Stimulated activated effector memory CD8-positive, alpha-beta T cell treated with anti-CD3 and anti-CD28 coated beads, Interleukin-12 subunit alpha, Interleukin-12 subunit beta, amount 100 ng/mL, for 72 hours (primary cell): ENCODE measurements around the gene CDK8.
"Not testable (repeated sequence)": the region's sequence is repeated elsewhere in the genome, so short reads cannot be mapped to it uniquely, and the experiment has no call there.

Source experiments
- ATAC-seq: fragments of 150-1000 bp; cut with Tn5 transposase; 2 replicates; pipeline ENCODE4 v1.10.0; 2021
- DNase-seq, 2 donors: peaks; one replicate each; pipeline ENCODE4 v3.0.0; 2021 to 2022; ENCODE audit warnings: low spot score in 2 of 2
- H3K27ac Mint-ChIP-seq: one replicate; pipeline ENCODE4 v1.8.0; 2022; ENCODE audit warnings: mild to moderate bottlenecking, mixed read lengths
- H3K36me3 Mint-ChIP-seq: one replicate; pipeline ENCODE4 v1.8.0; 2022; ENCODE audit warnings: mild to moderate bottlenecking, mixed read lengths
- H3K4me1 Mint-ChIP-seq: one replicate; pipeline ENCODE4 v1.8.0; 2022; ENCODE audit warnings: mixed read lengths
- H3K4me3 Mint-ChIP-seq: one replicate; pipeline ENCODE4 v1.8.0; 2022; ENCODE audit warnings: mild to moderate bottlenecking, mixed read lengths
- H3K9me3 Mint-ChIP-seq: one replicate; pipeline ENCODE4 v1.8.0; 2022; ENCODE audit warnings: mixed read lengths

CDK8 gene

GRCh38 chr13:26230703-26231102 is 23.2 kb upstream of the CDK8 start:
- H3K36me3 Mint-ChIP-seq, result no peaks in the 10 kb centered on the region
- ATAC-seq, result no peak
- no peak overlapping the region for H3K4me3 Mint-ChIP-seq
- H3K27ac Mint-ChIP-seq, result no peak overlapping the region
- H3K4me1 Mint-ChIP-seq, result no peaks in the 10 kb centered on the region
- no peaks in the 10 kb centered on the region for H3K9me3 Mint-ChIP-seq
- no peak for DNase-seq

GRCh38 chr13:26236296-26236695 is 17.6 kb upstream of the CDK8 start:
- ATAC-seq (no peak), DNase-seq (no peak)
- H3K36me3 Mint-ChIP-seq, result no peaks in the 10 kb centered on the region
- no peaks in the 10 kb centered on the region for H3K4me1 Mint-ChIP-seq
- no peaks in the 10 kb centered on the region for H3K9me3 Mint-ChIP-seq
- no peak overlapping the region for H3K4me3 Mint-ChIP-seq
- no peak overlapping the region for H3K27ac Mint-ChIP-seq

- ATAC-seq (no peak), DNase-seq (no peak)
- Mint-ChIP-seq H3K36me3 (no peaks in the 10 kb centered on the region), H3K27ac (no peak overlapping the region), H3K4me3 (no peak overlapping the region), H3K4me1 (no peaks in the 10 kb centered on the region), H3K9me3 (no peaks in the 10 kb centered on the region)
Measured at GRCh38 chr13:26246154-26246553, 7.8 kb upstream of the CDK8 start.

- DNase-seq (no peak), ATAC-seq (no peak)
- no peaks in the 10 kb centered on the region for H3K9me3 Mint-ChIP-seq
- no peaks in the 10 kb centered on the region for H3K4me1 Mint-ChIP-seq
- H3K27ac Mint-ChIP-seq, result no peak overlapping the region
- H3K4me3 Mint-ChIP-seq, result no peak overlapping the region
- H3K36me3 Mint-ChIP-seq, result no peaks in the 10 kb centered on the region
Measured at GRCh38 chr13:26247011-26247410, 6.9 kb upstream of the CDK8 start.

GRCh38 chr13:26247608-26248007 is 6.3 kb upstream of the CDK8 start:
- no peaks in the 10 kb centered on the region for H3K4me1 Mint-ChIP-seq
- H3K9me3 Mint-ChIP-seq, result no peaks in the 10 kb centered on the region
- H3K36me3 Mint-ChIP-seq, result no peaks in the 10 kb centered on the region
- DNase-seq (no peak), ATAC-seq (no peak)
- no peak overlapping the region for H3K4me3 Mint-ChIP-seq
- H3K27ac Mint-ChIP-seq, result no peak overlapping the region

- ATAC-seq (no peak), DNase-seq (no peak)
- H3K4me3 Mint-ChIP-seq, result no peak overlapping the region
- H3K9me3 Mint-ChIP-seq, result no peaks in the 10 kb centered on the region
- no peaks in the 10 kb centered on the region for H3K36me3 Mint-ChIP-seq
- H3K4me1 Mint-ChIP-seq, result peaks cover 6% of the 10 kb centered on the region
- H3K27ac Mint-ChIP-seq, result no peak overlapping the region
Measured at GRCh38 chr13:26249551-26249950, 4.4 kb upstream of the CDK8 start.

GRCh38 chr13:26252006-26252405 is 1.9 kb upstream of the CDK8 start:
- H3K4me1 Mint-ChIP-seq, result peaks cover 12% of the 10 kb centered on the region
- H3K36me3 Mint-ChIP-seq, H3K9me3 Mint-ChIP-seq, DNase-seq, ATAC-seq, H3K27ac Mint-ChIP-seq, H3K4me3 Mint-ChIP-seq: not testable (repeated sequence)

GRCh38 chr13:26253262-26253786 is 605 bp upstream of the CDK8 start:
- Mint-ChIP-seq H3K27ac (peak overlapping the region; percentile 90), H3K36me3 (peaks cover 6% of the 10 kb centered on the region), H3K4me1 (peaks cover 18% of the 10 kb centered on the region), H3K9me3 (no peaks in the 10 kb centered on the region), H3K4me3 (peak overlapping the region; percentile 83)
- ATAC-seq (no peak), DNase-seq (no peak)

- peaks cover 6% of the 10 kb centered on the region for H3K36me3 Mint-ChIP-seq
- peak overlapping the region; percentile 83 for H3K4me3 Mint-ChIP-seq
- H3K4me1 Mint-ChIP-seq, result peaks cover 18% of the 10 kb centered on the region
- peak; percentile 25 to 68 for DNase-seq
- ATAC-seq, result peak; percentile 47
- H3K27ac Mint-ChIP-seq, result peak overlapping the region; percentile 74
- no peaks in the 10 kb centered on the region for H3K9me3 Mint-ChIP-seq
Measured at GRCh38 chr13:26254583-26255111, 718 bp downstream of the CDK8 start.

- Mint-ChIP-seq H3K9me3 (no peaks in the 10 kb centered on the region), H3K4me1 (peaks cover 19% of the 10 kb centered on the region), H3K27ac (peak overlapping the region; percentile 74), H3K4me3 (peak overlapping the region; percentile 83), H3K36me3 (peaks cover 6% of the 10 kb centered on the region)
- no peak for ATAC-seq
- no peak for DNase-seq
Measured at GRCh38 chr13:26255115-26255514, 1.2 kb downstream of the CDK8 start.

- H3K27ac Mint-ChIP-seq, result peak overlapping the region; percentile 74
- peaks cover 26% of the 10 kb centered on the region for H3K4me1 Mint-ChIP-seq
- H3K9me3 Mint-ChIP-seq, result no peaks in the 10 kb centered on the region
- H3K4me3 Mint-ChIP-seq, result peak overlapping the region; percentile 83
- peaks cover 6% of the 10 kb centered on the region for H3K36me3 Mint-ChIP-seq
- DNase-seq, result no peak
- no peak for ATAC-seq
Measured at GRCh38 chr13:26255691-26256277, 1.9 kb downstream of the CDK8 start.

GRCh38 chr13:26257049-26257448 is 3.1 kb downstream of the CDK8 start:
- Mint-ChIP-seq H3K36me3 (peaks cover 6% of the 10 kb centered on the region), H3K4me3 (no peak overlapping the region), H3K27ac (no peak overlapping the region), H3K4me1 (peaks cover 39% of the 10 kb centered on the region), H3K9me3 (no peaks in the 10 kb centered on the region)
- DNase-seq (no peak), ATAC-seq (no peak)

GRCh38 chr13:26259634-26260033 is 5.7 kb downstream of the CDK8 start:
- Mint-ChIP-seq H3K36me3 (peaks cover 6% of the 10 kb centered on the region), H3K27ac (no peak overlapping the region), H3K4me1 (peaks cover 34% of the 10 kb centered on the region), H3K4me3 (no peak overlapping the region), H3K9me3 (peaks cover 2% of the 10 kb centered on the region)
- ATAC-seq (no peak), DNase-seq (no peak)

GRCh38 chr13:26262156-26262555 is 8.2 kb downstream of the CDK8 start:
- DNase-seq, result no peak
- Mint-ChIP-seq H3K4me1 (peaks cover 45% of the 10 kb centered on the region), H3K36me3 (peaks cover 6% of the 10 kb centered on the region), H3K9me3 (peaks cover 2% of the 10 kb centered on the region), H3K4me3 (no peak overlapping the region), H3K27ac (no peak overlapping the region)
- no peak for ATAC-seq

- ATAC-seq, result no peak
- Mint-ChIP-seq H3K9me3 (peaks cover 2% of the 10 kb centered on the region), H3K4me1 (peaks cover 40% of the 10 kb centered on the region)
Measured at GRCh38 chr13:26266311-26266710, 12.4 kb downstream of the CDK8 start.

GRCh38 chr13:26270707-26271106 is 16.8 kb downstream of the CDK8 start:
- no peak for DNase-seq
- Mint-ChIP-seq H3K36me3 (no peaks in the 10 kb centered on the region), H3K9me3 (no peaks in the 10 kb centered on the region), H3K4me1 (peaks cover 24% of the 10 kb centered on the region), H3K27ac (peak overlapping the region; percentile 7), H3K4me3 (no peak overlapping the region)
- ATAC-seq, result no peak

More at GRCh38 chr13:26266311-26266710, 12.4 kb downstream of the CDK8 start:
- no peak overlapping the region for H3K27ac Mint-ChIP-seq
- H3K4me3 Mint-ChIP-seq, result no peak overlapping the region
- DNase-seq, result no peak
- H3K36me3 Mint-ChIP-seq, result no peaks in the 10 kb centered on the region
